ENCODE measurements around the gene FMNL3.

The FMNL3 gene

DNA sequence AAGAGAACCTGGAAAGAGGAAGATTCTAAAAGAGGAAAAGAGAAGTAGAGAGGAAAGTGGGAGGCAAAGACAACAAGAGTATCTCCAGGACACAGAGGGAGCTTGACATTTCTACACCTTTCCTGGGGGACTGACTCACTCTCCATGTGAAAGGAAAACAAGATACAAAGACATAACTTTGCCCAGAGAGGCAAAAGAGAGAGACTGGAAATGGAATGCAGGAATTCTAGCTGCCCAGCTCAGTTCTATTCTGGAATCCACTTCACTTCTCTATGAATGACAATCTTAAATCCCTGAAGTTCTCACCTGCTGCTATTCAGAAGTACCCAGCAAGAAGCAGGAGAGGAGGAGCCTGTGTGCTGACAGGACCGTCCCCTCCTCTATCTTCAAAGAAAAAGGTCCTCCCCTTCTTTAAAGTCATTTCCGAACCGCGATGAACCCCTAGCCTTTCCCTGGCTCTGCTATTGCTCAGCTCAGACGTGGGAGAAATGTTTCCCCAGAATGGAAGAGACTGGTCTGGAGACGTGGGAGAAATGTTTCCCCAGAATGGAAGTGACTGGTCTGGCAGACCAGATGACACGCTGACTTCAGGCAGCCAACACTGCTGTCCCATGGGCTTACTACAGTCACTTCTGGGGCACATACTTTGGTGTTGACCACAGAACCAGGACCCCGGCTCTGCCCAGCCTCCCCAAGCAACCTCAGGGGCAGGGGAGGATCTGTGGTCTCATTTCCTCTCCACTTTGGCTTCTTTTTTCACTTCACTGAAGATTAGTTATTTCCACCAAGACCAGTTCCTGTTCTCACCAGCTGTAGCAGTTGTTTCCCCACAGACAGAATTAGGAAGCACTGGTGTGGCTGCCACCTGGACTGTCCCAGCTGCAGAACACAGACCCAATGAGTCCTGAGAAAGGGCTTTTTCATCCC is 8.3 kb downstream of the FMNL3 start:
- no peak for TF ChIP-seq POLR2A (IDR thresholded peaks at IDR 0.05; ENCODE audit: low read depth, low read length)
- FAIRE-seq (peak; percentile 57), DNase-seq (ENCODE audit: insufficient read length, low spot score) (no peak)

DNA sequence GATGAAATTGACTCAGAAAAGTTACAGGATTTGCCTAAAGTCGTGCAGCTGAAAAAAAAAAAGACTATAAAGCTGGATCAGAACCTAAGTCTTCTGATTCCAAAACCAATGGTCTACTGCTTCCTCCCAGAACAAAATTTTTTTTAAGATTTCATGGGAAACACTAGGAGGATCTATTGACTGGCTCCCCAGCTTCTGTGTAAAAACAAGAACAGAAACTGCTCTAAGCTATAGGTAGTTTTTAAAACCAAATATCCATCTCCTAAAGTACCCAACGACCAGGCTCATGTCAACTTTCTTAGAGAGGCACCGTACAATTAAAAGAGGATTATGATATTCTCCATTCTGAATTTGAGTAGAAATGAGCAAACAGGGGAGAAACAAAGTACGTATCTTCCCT is 9.4 kb downstream of the FMNL3 start:
- TF ChIP-seq POLR2A (IDR thresholded peaks at IDR 0.05; ENCODE audit: low read depth, low read length): no peak
- DNase-seq (ENCODE audit: insufficient read length, low spot score) (no peak), FAIRE-seq (no peak)

DNA sequence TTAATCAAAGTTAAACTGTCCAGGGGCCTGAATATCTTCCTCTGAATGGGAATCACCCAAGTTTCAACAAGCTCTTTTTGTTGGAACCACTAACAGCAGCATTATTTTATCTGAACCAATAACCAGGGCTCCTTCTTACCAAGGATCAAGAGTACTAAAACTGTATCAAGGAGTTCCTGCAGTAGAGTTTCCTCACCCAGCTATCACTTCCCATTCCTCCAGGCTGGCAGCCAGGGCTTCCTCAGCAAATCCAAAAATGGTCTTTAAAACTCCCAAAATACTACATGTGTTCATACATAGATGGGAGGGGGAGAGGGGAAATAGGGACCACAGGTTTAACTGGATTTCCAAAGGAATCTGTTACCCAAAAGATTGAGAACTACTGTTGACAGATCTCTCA is 10.5 kb downstream of the FMNL3 start:
- no peak for FAIRE-seq
- no peak for DNase-seq (ENCODE audit: insufficient read length, low spot score)
- TF ChIP-seq POLR2A (IDR thresholded peaks at IDR 0.05; ENCODE audit: low read depth, low read length): no peak

DNA sequence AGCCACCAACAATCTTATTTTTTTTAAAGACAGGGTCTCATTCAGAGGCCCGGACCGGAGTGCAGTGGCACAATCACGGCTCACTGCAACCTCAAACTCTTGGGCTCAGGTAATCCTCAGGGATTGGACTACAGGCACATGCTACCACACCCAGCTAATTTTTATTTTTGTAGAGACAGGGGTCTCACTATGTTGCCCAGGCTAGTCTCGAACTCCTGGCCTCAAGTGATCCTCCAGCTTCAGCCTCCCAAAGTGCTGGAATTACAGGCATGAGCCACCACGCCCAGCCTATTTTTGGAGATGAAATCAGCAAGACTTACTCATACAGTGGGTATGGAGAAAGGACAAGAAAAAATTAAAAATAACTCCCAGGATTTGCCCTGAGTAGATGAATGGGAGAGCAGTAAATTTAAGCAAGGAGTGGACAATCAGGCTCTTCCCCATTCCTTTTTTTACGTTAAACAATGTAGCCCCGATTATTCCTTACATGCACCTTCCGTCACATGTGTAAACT is 13.2 kb downstream of the FMNL3 start:
- FAIRE-seq (no peak), DNase-seq (ENCODE audit: insufficient read length, low spot score) (no peak)
- TF ChIP-seq POLR2A (IDR thresholded peaks at IDR 0.05; ENCODE audit: low read depth, low read length): no peak

DNA sequence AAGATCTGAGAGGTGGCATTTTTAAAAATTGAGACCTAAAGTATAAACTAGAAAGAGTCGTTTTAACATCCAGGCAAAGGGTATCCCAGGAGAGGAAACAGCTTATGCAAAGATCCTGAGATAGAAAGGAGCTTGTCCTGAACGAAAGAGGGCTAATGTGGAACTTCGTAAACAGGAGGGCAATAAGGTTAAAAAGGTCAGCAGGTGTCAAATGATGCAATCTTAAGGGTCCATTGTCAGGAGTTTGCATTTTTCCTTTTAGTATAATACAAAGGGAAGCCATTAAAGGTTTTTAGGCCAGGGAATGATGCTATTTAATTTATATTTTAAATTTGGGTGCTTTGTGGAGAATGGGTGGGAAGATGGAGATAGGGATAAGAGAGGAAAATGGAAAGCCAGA is 14.4 kb downstream of the FMNL3 start:
- FAIRE-seq: no peak
- DNase-seq (ENCODE audit: insufficient read length, low spot score): no peak
- no peak for TF ChIP-seq POLR2A (IDR thresholded peaks at IDR 0.05; ENCODE audit: low read depth, low read length)

DNA sequence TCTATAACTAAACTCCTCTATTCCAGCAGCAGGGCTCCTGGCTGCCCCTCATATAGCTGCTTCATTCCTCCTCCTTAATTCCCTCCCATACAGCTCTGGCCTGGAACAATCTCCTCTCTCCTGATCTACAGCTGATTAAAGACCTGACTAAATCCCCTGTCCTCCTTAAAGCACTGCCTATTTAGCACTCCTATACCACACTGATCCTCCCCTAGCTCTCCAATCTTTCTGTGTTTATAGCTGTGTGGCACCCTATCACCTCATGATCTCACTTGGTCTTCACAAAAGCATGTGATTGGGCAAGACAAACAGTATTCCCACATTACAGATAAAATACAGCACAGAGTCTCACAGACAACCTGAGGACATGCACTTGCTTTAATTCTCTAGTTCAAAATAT is 17.4 kb downstream of the FMNL3 start:
- FAIRE-seq (no peak), DNase-seq (ENCODE audit: insufficient read length, low spot score) (no peak)
- no peak for TF ChIP-seq POLR2A (IDR thresholded peaks at IDR 0.05; ENCODE audit: low read depth, low read length)

- no peak for TF ChIP-seq POLR2A (IDR thresholded peaks at IDR 0.05; ENCODE audit: low read depth, low read length)
- no peak for DNase-seq (ENCODE audit: insufficient read length, low spot score)
- no peak for FAIRE-seq
Measured at GRCh38 chr12:49689237-49689636, 18.0 kb downstream of the FMNL3 start.

DNA sequence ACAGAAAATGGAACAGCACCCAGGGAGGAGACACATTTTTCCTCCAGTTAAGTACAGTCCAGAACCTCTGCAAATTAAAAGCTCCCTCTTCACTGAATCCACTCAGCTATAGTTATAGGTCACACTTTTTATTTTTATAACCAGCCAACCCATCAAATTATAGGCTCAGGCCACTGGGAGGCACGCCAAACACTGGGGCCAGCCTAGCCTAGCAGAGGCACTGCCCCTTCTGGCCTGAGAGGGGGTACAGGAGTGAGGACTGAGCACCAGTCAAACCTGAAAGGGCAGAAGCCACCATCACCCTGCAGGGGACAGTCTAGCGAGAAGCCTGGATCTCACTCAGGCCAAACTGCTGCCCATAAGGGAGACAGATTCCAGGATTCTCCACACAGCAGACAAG is 19.3 kb downstream of the FMNL3 start:
- TF ChIP-seq POLR2A (IDR thresholded peaks at IDR 0.05; ENCODE audit: low read depth, low read length): no peak
- no peak for FAIRE-seq
- DNase-seq (ENCODE audit: insufficient read length, low spot score): no peak

GRCh38 chr12:49684310-49684854 is 22.8 kb downstream of the FMNL3 start:
- TF ChIP-seq POLR2A (IDR thresholded peaks at IDR 0.05; ENCODE audit: low read depth, low read length): no peak
- FAIRE-seq: no peak
- no peak for DNase-seq (ENCODE audit: insufficient read length, low spot score)

- DNase-seq (ENCODE audit: insufficient read length, low spot score): no peak
- no peak for FAIRE-seq
- no peak for TF ChIP-seq POLR2A (IDR thresholded peaks at IDR 0.05; ENCODE audit: low read depth, low read length)
Measured at GRCh38 chr12:49683599-49684309, 23.5 kb downstream of the FMNL3 start.

- no peak for FAIRE-seq
- TF ChIP-seq POLR2A (IDR thresholded peaks at IDR 0.05; ENCODE audit: low read depth, low read length): no peak
Measured at GRCh38 chr12:49680075-49680474, 27.1 kb downstream of the FMNL3 start.

DNA sequence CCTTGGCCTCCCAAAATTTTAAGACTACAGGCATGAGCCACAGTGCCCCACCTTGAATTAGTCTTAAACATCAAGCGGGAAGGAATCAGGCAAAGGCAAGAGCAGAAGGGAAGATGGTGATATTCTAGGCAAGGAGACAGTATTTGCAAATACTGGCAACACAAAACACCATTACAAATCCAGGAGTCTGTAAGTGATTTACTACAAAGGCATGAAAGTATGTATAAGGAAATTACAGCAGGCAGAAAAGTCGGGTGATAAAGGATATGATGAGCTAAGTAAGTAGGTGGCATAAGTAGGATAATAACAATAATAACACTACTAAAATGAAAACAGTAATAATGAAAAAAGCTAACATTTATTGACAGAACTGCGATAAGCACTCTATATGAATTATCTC is 28.5 kb downstream of the FMNL3 start:
- no peak for DNase-seq (ENCODE audit: insufficient read length, low spot score)
- no peak for FAIRE-seq
- TF ChIP-seq POLR2A (IDR thresholded peaks at IDR 0.05; ENCODE audit: low read depth, low read length): no peak

More at GRCh38 chr12:49680075-49680474, 27.1 kb downstream of the FMNL3 start:
- no peak for DNase-seq (ENCODE audit: insufficient read length, low spot score)

DNA sequence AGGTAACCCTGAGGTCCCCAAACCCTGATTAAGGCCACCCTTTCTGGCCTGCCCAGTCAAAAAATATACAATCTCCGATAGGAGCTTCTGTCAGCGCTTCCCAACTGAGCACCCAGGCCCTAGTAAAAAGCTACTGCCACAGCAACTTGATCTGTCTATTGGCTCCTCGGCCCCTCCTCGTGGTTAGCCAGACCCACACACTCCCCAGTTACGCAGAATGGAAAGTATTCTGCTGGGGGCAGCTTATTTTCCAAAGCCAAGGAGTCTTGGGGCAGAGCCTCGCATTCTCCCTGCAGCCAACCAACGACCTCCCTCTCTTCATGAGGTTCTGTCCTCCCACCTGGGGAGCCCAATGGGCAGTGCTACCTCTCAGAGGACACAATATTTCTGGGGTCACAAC is 32.1 kb downstream of the FMNL3 start:
- DNase-seq (ENCODE audit: insufficient read length, low spot score): no peak
- no peak for FAIRE-seq
- no peak for TF ChIP-seq POLR2A (IDR thresholded peaks at IDR 0.05; ENCODE audit: low read depth, low read length)

DNA sequence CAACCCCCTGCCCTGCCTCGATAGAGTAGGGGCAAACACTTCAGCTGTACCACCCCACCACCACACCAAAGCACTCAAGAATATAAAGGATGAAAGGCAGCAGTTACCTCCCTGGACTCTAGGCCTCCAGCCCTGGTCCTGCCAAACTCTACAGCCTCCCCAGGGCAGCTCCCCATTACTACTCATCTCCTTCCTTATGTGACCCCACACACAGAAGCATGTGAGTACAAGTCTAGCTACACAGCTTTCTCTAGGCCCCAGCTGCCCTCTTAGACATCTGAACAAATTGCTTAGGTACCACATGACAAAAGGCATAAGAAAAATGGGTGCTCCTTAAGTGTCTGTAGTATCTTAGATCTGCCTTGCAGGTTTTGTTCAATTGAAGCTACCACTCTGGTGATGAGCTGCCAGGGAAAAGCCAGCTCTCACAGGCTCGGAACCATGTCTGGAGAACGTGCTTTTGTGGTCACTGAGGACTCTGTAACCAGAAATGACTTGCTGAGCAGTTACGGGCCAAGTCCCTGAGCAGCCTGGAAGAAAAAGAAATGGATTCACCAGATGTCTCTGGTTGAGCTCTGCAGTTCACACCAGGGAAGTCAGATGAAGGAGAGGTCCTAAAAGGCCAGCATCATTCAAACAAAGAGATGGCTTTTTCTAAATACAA is 32.8 kb downstream of the FMNL3 start:
- no peak for TF ChIP-seq POLR2A (IDR thresholded peaks at IDR 0.05; ENCODE audit: low read depth, low read length)
- FAIRE-seq: no peak

More for the DNA sequence above, 32.8 kb downstream of the FMNL3 start:
- no peak for DNase-seq (ENCODE audit: insufficient read length, low spot score)

Data from H54 (cell line).